Measurements from ENCODE around the gene CCDC157. TPM values are rescaled to one million over a fixed set of nuclear protein-coding genes. Genes with fewer than 3 reads are reported as not detected.

Gene CCDC157
- total RNA-seq = 1 to 10 TPM; 4.9 to 6.2 TPM

GRCh38 chr22:30356449-30357235 is at the start of gene CCDC157, which contains the start of gene SF3A1:
Gene CCDC157 (plus strand): TSS chr22:30357007. CDS start chr22:30366001, 8,994 bp downstream.
Gene SF3A1 (minus strand): TSS chr22:30356894. CDS start chr22:30356792, 102 bp downstream.
- H3K4me3 Mint-ChIP-seq = peak within 1 kb of the TSS; percentile 85
- DNase-seq (peak; percentile 96), ATAC-seq (peak; percentile 91)
- H3K9me3 Mint-ChIP-seq (ENCODE audit: low read depth) = no peaks in the 10 kb centered on the region
- H3K4me1 Mint-ChIP-seq = peaks cover 43% of the 10 kb centered on the region
- H3K27me3 Mint-ChIP-seq = no peaks in the 10 kb centered on the region
- CTCF ChIA-PET = interaction anchor here (0.6 to 7.4 kb wide), 12 partner anchors 12 to 101 kb away, joined by 3 to 58 read pairs (median 3); partner anchors contain the start of genes CASTOR1 and RNF215
- peak within 1 kb of the TSS; percentile 91 for H3K27ac Mint-ChIP-seq
- H3K36me3 Mint-ChIP-seq = peaks cover 27% of the 10 kb centered on the region

GRCh38 chr22:30307041-30307574 is 49.7 kb upstream of the CCDC157 start:
- peak overlapping the region; percentile 74 for H3K4me3 Mint-ChIP-seq
- peaks cover 96% of the 10 kb centered on the region for H3K4me1 Mint-ChIP-seq
- ATAC-seq (no peak), DNase-seq (no peak)
- no peaks in the 10 kb centered on the region for H3K27me3 Mint-ChIP-seq
- H3K9me3 Mint-ChIP-seq (ENCODE audit: low read depth) = no peaks in the 10 kb centered on the region
- CTCF ChIA-PET = interaction anchor here (1.0 to 15.0 kb wide), 8 partner anchors 8 to 85 kb away, joined by 3 to 167 read pairs (median 3); partner anchors contain the start of gene CASTOR1
- H3K27ac Mint-ChIP-seq = peak overlapping the region; percentile 88
- peaks cover 25% of the 10 kb centered on the region for H3K36me3 Mint-ChIP-seq

DNA sequence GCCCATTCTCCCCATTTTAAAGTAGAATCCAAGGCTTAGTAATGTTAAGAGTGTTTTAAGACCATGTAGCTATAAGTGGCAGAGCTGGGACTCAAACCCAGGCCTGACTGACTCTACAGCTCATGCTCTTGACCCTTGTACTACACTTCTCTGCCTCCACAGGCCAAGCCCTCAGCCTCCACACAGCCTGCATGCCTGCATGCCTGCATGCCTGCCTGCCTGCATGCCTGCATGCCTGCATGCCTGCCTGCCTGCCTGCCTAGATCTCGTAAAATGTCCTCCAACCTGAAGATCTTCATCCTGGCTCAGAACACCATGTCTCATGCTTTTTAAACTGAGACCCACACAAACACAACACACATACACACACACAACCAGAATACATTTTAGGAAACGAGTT is 48.7 kb upstream of the CCDC157 start:
- Mint-ChIP-seq H3K4me3 (no peak overlapping the region), H3K27me3 (no peaks in the 10 kb centered on the region), H3K4me1 (peaks cover 96% of the 10 kb centered on the region), H3K27ac (peak overlapping the region; percentile 88), H3K36me3 (peaks cover 25% of the 10 kb centered on the region), H3K9me3 (ENCODE audit: low read depth) (no peaks in the 10 kb centered on the region)
- no peak for ATAC-seq
- CTCF ChIA-PET = interaction anchor here (1.1 to 15.0 kb wide), 6 partner anchors 9 to 79 kb away, joined by 3 to 167 read pairs (median 4); partner anchors contain the start of genes CASTOR1 and RNF215
- DNase-seq = no peak

DNA sequence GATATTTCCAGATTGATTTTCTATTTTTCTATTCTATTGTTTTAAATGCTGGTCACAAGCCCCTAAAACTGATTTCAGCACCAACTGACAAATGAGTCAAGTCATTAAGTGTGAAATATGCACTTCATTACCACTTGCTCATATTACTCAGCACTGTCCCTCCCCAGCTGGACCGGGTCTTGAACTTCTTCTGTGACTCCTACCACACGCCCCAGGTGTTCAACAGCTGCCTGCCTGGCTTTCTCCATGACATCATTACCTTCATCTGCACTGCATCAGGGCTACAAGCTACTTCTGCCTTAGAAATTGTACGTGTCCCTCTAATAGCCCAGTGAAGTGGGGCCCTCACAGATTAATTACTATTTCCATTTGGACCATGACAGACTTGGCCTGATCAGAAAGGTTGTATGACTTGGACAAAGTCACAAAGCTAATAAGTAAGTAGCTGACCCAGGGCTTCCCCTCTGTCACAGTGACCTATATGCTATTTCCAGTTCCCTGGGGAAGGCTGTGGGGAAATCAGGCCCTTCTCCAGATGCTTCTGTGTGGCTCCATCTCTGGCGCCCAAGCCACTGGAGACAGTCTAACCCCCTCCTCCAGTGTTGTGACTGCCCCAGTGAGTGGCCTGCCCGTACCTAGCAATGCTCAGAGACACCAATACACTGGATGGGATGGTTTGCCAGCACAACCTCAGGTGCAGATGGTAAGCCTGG is 48.1 kb upstream of the CCDC157 start:
- Mint-ChIP-seq H3K27ac (peak overlapping the region; percentile 88), H3K4me3 (no peak overlapping the region), H3K27me3 (no peaks in the 10 kb centered on the region), H3K9me3 (ENCODE audit: low read depth) (no peaks in the 10 kb centered on the region), H3K36me3 (peaks cover 20% of the 10 kb centered on the region), H3K4me1 (peaks cover 95% of the 10 kb centered on the region)
- no peak for DNase-seq
- CTCF ChIA-PET = interaction anchor here (1.3 to 15.0 kb wide), 5 partner anchors 9 to 79 kb away, joined by 4 to 167 read pairs (median 4); partner anchors contain the start of genes CASTOR1, RNF215 and TBC1D10A
- ATAC-seq = no peak

GRCh38 chr22:30309951-30310741 is 46.7 kb upstream of the CCDC157 start:
- H3K4me3 Mint-ChIP-seq = no peak overlapping the region
- ATAC-seq (peak; percentile 25), DNase-seq (no peak)
- H3K4me1 Mint-ChIP-seq = peaks cover 95% of the 10 kb centered on the region
- H3K27ac Mint-ChIP-seq = peak overlapping the region; percentile 88
- no peaks in the 10 kb centered on the region for H3K9me3 Mint-ChIP-seq (ENCODE audit: low read depth)
- H3K36me3 Mint-ChIP-seq = peaks cover 12% of the 10 kb centered on the region
- CTCF ChIA-PET = interaction anchor here (1.0 to 15.0 kb wide), 4 partner anchors 14 to 25 kb away, joined by 3 to 167 read pairs (median 5); partner anchors contain the start of genes CASTOR1 and TBC1D10A
- no peaks in the 10 kb centered on the region for H3K27me3 Mint-ChIP-seq

DNA sequence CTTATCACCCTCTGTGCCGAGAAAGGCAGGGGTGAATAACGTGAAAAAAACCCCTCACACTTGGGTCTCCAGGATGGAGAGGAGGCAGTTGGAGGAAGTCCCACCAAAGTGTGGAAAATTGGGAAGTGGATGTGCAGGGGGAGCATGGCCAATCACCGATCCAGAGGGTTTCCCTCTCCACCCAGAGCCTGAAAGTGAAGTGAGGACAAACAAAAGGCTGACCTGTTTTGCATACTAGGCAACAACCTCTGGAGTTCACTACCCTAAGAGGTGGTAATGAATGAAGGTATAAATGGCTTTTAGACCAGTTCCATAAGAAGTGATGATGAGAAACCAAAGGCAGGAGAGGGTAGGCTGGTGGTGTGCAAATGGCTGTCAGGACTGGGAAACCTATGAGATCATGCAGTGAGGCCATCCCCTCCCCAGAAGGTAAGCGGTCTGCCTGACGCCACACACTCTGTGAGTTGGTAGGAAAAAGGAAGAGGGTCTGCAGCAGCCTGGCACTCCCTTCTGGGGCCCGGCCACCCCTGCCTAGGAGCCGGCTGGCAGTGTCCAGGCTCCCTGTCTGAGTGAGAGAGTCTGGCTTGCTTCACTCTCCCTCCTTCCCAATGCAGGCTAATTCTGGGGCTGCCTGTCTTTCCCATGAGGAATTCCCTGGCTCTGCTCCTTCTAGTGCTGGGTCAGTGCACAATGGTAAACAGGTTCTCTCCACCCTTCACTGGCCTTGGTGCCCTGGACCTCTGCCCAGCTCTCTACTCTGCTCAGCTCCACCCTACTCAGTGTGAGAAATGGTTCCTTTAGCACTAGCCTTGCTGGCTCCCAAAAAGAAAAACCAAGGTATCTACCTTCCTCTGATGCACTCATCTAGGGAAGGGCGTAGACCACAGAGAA is 45.7 kb upstream of the CCDC157 start:
- peak overlapping the region; percentile 60 for H3K27ac Mint-ChIP-seq
- H3K9me3 Mint-ChIP-seq (ENCODE audit: low read depth) = no peaks in the 10 kb centered on the region
- H3K4me3 Mint-ChIP-seq = no peak overlapping the region
- H3K36me3 Mint-ChIP-seq = peaks cover 15% of the 10 kb centered on the region
- CTCF ChIA-PET = interaction anchor here (1.3 to 15.0 kb wide), 4 partner anchors 14 to 24 kb away, joined by 3 to 167 read pairs (median 20); partner anchors contain the start of genes CASTOR1 and TBC1D10A
- no peaks in the 10 kb centered on the region for H3K27me3 Mint-ChIP-seq
- H3K4me1 Mint-ChIP-seq = peaks cover 95% of the 10 kb centered on the region
- no peak for DNase-seq
- no peak for ATAC-seq

GRCh38 chr22:30312053-30312452 is 44.8 kb upstream of the CCDC157 start:
- no peak for ATAC-seq
- CTCF ChIA-PET = interaction anchor here (1.4 to 4.0 kb wide), 3 partner anchors 10 to 24 kb away, joined by 4 to 37 read pairs (median 4); partner anchors contain the start of gene TBC1D10A
- no peak for DNase-seq
- Mint-ChIP-seq H3K36me3 (peaks cover 15% of the 10 kb centered on the region), H3K4me3 (no peak overlapping the region), H3K4me1 (peaks cover 91% of the 10 kb centered on the region), H3K9me3 (ENCODE audit: low read depth) (no peaks in the 10 kb centered on the region), H3K27ac (peak overlapping the region; percentile 63), H3K27me3 (no peaks in the 10 kb centered on the region)

DNA sequence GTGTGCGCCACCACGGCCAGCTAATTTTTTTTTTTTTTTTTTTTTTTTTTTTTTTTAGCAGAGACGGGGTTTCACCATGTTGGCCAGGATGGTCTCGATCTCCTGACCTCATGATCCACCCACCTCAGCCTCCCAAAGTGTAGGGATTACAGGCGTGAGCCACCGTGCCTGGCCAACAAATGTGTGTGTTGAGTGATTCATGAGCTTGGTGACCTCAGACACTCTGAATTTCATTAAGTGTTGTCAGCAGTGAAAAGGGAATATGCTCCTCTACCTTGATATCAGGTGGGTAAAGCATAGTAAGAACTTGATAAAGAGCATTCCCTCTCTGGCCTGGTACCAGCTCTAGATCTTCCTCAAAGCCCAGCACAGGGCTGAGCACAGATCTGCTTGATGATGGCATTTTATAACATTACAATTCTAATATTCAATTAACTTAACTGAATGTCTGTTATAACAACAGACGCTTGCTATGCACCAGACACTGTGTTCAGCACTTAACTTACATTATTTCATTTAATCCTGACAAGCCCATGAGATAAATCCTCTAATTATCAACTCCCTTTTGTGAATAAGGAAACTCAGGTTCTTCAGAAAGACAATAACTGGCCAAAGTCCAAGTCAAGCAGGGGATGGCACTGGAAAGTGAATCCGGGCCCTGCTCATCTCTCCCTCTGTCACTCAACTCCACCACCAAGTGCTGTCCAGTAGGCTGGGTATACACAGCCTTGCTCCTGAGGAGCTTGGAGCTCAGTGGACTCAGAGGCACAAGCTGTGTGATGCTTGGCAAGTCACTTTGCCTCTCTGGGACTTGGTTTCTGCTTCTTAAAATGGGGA is 43.1 kb upstream of the CCDC157 start:
- CTCF ChIA-PET = interaction anchor here (0.7 to 4.0 kb wide), 11 partner anchors 8 to 112 kb away, joined by 3 to 37 read pairs (median 4); partner anchors contain the start of genes MTFP1 and TBC1D10A
- H3K27ac Mint-ChIP-seq = peak overlapping the region; percentile 55
- peaks cover 86% of the 10 kb centered on the region for H3K4me1 Mint-ChIP-seq
- no peak overlapping the region for H3K4me3 Mint-ChIP-seq
- H3K27me3 Mint-ChIP-seq = no peaks in the 10 kb centered on the region
- ATAC-seq = no peak
- no peak for DNase-seq
- H3K36me3 Mint-ChIP-seq = peaks cover 13% of the 10 kb centered on the region
- no peaks in the 10 kb centered on the region for H3K9me3 Mint-ChIP-seq (ENCODE audit: low read depth)

GRCh38 chr22:30314915-30315314 is 41.9 kb upstream of the CCDC157 start:
- CTCF ChIA-PET = interaction anchor here (1.0 to 4.0 kb wide), 6 partner anchors 9 to 27 kb away, joined by 3 to 37 read pairs (median 10); partner anchors contain the start of genes CASTOR1 and TBC1D10A
- Mint-ChIP-seq H3K27ac (peak overlapping the region; percentile 59), H3K36me3 (peaks cover 20% of the 10 kb centered on the region), H3K4me1 (peaks cover 83% of the 10 kb centered on the region), H3K4me3 (no peak overlapping the region), H3K9me3 (ENCODE audit: low read depth) (no peaks in the 10 kb centered on the region), H3K27me3 (no peaks in the 10 kb centered on the region)
- DNase-seq (peak; percentile 62), ATAC-seq (peak; percentile 54)

DNA sequence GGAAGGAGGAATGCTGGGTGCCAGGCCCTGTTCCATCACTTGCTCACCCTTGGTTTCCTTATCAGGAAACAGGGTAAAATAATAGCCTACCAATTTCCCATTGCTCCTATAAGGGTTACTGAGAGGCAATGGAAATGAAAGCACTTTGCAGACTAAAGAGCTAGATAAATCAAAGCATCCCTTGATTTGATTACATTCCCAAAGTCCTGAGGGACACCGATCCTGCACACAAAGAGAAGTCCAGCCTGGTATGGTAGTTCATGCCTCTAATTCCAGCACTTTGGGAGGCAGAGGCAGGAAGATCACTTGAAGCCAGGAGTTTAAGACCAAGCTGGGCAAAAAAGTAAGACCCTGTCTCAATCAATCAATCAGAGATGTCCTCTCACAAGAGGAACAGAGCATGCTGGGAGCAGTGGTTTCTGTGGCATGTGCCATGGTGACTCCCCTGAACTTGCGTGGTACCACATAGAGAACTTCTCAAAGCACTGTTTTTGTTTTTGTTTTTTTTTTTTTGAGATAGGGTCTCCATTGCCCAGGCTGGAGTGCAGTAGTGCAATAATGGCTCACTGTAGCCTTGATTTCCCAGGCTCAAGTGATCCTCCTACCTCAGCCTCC is 40.7 kb upstream of the CCDC157 start:
- H3K27me3 Mint-ChIP-seq = no peaks in the 10 kb centered on the region
- no peak overlapping the region for H3K4me3 Mint-ChIP-seq
- peak; percentile 51 for DNase-seq
- H3K27ac Mint-ChIP-seq = no peak overlapping the region
- CTCF ChIA-PET = interaction anchor here (1.2 to 2.4 kb wide), 3 partner anchors 27 to 71 kb away, joined by 4 to 15 read pairs (median 6); partner anchors contain the start of genes CASTOR1 and RNF215
- ATAC-seq = no peak
- H3K9me3 Mint-ChIP-seq (ENCODE audit: low read depth) = no peaks in the 10 kb centered on the region
- peaks cover 24% of the 10 kb centered on the region for H3K36me3 Mint-ChIP-seq
- peaks cover 74% of the 10 kb centered on the region for H3K4me1 Mint-ChIP-seq
